Measurements from ENCODE around the gene PAPPA.

GRCh38 chr9:116275418-116276195 is 122.0 kb downstream of the PAPPA start:
- no peak for TF ChIP-seq CTCF (IDR thresholded peaks at IDR 0.05; ENCODE audit: low read depth, low read length)
- no peak for TF ChIP-seq EZH2phosphoT487 (IDR thresholded peaks at IDR 0.05; ENCODE audit: low read depth)
